Measurements from ENCODE around the gene EEF1A2.

DNA sequence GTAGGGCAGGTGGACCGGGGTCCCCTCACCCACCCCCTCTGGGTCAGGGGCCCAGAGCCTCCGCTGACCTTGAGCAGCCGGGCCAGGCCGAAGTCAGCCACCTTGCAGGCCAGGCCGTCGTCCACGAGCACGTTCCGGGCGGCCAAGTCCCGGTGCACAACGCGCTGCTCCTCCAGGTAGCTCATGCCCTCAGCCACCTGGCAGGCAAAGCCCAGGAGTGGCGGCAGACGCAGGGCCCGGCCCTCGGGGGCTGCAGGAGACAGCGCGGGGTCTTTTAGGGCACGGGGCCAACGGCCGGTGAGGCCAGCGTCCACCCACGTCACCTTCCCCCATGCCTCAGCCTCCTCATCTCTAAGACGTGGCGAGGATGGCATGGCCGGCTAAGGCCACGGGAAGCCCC lies 42.5 kb upstream of the EEF1A2 start:
- TF ChIP-seq POLR2A (IDR thresholded peaks at IDR 0.05): no peak
- TF ChIP-seq, protein P1, sequence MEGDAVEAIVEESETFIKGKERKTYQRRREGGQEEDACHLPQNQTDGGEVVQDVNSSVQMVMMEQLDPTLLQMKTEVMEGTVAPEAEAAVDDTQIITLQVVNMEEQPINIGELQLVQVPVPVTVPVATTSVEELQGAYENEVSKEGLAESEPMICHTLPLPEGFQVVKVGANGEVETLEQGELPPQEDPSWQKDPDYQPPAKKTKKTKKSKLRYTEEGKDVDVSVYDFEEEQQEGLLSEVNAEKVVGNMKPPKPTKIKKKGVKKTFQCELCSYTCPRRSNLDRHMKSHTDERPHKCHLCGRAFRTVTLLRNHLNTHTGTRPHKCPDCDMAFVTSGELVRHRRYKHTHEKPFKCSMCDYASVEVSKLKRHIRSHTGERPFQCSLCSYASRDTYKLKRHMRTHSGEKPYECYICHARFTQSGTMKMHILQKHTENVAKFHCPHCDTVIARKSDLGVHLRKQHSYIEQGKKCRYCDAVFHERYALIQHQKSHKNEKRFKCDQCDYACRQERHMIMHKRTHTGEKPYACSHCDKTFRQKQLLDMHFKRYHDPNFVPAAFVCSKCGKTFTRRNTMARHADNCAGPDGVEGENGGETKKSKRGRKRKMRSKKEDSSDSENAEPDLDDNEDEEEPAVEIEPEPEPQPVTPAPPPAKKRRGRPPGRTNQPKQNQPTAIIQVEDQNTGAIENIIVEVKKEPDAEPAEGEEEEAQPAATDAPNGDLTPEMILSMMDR (IDR thresholded peaks at IDR 0.05): no peak

Measured in right lobe of liver (tissue), 4 donors.